GM19452 (cell line): ENCODE results near the gene RBM7.
A peak's percentile ranks its signal among the peaks of the same experiment; 100 is the strongest.

Experiments
- ATAC-seq: cut with Tn5 transposase; IDR thresholded peaks from one replicate; pipeline ENCODE4 v1.9.1; 2021; ENCODE audit not compliant: unreplicated experiment

Gene RBM7

GRCh38 chr11:114395736-114396135, 4.7 kb upstream of the RBM7 start:
- no peak for ATAC-seq

GRCh38 chr11:114396916-114397315, 3.5 kb upstream of the RBM7 start:
- ATAC-seq = no peak

- ATAC-seq = no peak
Measured at GRCh38 chr11:114397349-114397982, 3.0 kb upstream of the RBM7 start.

GRCh38 chr11:114398303-114398920, 2.1 kb upstream of the RBM7 start:
- no peak for ATAC-seq

DNA sequence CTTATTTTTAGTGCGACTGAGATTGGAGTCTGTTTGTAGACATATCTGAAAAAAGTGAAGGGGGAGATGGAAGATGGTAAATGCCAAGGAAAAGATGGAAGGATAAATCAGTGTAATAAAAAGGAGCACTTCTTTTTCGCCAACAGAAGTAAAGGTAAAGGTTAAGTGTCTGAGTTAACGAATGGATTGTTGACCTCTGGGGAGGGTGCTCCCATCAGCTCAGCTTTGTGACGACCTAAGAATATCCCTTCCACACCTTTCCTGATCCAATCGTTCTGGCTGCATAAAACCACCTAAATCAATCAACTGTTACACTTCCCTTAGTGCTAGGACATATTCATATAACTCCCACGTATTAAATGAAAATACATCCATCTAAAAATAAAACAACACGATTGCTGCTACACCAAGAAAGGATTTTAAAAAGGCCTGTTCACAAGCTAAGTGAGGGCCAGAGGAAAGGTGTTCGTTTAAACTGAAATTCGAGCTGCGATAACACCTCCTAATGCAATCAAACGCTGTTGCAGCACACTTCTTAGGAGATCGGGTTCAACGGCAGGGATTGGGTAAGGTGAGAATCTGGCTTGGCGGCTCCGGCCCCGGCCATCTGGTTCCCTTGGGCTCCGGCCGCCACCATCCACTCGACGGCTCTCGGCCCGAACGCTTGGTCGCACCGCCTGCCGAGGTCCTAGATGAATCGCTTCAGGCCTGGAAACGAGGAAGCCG, 813 bp upstream of the RBM7 start:
- ATAC-seq = peak; percentile 16

- no peak for ATAC-seq
Measured at GRCh38 chr11:114400915-114401223, 403 bp downstream of the RBM7 start.

- no peak for ATAC-seq
Measured at GRCh38 chr11:114401311-114401710, 845 bp downstream of the RBM7 start.

DNA sequence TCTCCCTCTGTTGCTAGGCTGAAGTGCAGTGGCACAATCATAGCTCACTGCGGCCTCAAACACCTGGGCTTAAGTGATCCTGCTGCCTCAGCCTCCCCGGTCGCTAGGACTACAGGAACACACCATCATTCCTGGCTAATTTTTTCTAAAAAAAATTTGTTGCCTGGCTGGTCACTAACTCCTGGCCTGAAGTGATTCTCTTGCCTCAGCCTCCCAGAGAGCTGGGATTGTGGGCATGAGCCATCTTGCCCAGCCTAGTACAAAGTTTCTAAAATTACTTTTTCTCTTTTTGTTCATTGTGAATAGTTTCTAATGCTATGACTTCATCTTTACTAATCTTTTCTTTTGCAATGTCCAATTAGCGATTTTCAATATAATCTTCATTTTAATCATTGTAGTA, 12.5 kb downstream of the RBM7 start:
- ATAC-seq = no peak

DNA sequence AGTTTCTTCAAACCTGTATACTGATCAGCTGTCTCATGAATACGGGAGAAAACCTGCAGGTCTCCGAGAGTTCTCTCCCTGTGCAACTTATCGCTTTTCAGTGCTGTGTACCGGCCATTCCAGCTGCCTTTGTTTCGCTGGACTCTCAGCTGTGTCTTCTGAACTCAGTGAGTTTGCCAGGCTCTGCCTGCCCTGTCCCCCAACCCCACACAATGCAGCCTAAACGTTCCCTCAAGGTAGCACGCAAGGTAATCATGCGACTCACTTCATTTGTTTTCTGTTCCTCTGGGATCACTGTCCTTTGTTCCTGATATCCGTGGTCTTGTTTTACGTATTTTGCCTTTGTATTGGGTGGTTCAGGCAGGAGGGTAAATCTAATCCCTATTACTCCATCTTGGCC, 13.5 kb downstream of the RBM7 start:
- no peak for ATAC-seq

DNA sequence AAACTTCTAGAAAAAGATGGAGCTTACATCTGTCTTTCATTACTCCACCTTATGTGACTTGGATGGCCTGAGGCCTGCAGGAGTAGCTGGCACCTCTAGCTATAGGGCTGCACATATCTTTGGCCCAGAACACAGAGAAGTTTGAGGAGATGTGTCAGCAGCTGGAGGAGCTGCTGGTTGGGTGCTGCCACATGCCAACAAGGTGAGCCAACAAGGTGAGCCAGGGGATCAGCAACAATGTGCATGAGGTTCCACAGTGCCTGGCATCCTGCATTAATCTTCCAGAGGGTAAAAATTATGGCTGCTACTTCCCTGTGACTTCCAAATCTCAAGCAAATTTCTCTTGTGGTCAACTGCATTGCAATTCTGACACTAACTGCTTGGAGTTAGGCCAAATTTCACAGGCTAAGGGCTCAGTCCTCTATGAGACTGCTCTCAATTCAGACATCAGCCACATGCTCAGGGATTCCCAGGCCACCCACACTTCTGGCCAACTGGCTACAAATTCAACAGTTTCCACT, 16.0 kb downstream of the RBM7 start:
- ATAC-seq = no peak

- ATAC-seq = no peak
Measured at GRCh38 chr11:114426280-114426679, 25.8 kb downstream of the RBM7 start.

DNA sequence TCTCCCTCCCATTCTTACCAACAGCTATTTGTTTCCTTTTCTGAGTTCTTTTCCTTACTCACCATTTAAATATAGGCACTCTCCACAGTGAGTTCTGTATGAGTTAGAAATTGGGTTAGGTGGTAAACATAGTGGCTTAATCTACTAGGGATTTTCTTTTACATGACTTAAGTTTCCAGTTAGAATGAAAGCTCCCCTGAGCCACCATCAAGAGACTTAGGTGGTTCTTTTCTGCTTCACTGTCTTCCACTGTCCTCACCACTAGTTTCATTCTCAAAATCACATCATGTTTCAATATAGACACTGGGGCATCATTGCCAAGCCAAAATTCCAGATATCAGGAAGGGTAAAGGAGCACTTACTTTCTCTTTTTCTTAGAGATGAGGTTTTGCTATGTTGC, 29.8 kb downstream of the RBM7 start:
- no peak for ATAC-seq

GRCh38 chr11:114432893-114433292, 32.4 kb downstream of the RBM7 start:
- ATAC-seq = no peak

DNA sequence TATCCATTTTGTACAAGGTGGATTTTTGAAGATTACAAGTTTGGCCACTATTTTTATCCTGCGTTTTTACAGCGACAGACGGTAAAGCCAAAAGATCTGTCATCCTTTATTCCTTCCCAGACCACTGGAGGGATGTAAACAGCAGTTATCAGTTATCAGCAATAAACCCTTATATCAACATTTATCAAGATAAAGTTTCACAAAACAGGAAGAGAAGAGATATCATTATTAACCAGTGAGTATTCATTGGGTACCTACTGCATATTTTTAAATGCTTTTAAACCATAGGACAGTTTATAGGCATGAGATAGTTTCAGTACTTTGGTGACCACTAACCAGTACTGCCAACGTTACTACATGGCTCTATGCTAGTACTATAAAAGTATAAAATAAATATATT, 32.9 kb downstream of the RBM7 start:
- no peak for ATAC-seq

GRCh38 chr11:114438303-114438702, 37.8 kb downstream of the RBM7 start:
- ATAC-seq = no peak

DNA sequence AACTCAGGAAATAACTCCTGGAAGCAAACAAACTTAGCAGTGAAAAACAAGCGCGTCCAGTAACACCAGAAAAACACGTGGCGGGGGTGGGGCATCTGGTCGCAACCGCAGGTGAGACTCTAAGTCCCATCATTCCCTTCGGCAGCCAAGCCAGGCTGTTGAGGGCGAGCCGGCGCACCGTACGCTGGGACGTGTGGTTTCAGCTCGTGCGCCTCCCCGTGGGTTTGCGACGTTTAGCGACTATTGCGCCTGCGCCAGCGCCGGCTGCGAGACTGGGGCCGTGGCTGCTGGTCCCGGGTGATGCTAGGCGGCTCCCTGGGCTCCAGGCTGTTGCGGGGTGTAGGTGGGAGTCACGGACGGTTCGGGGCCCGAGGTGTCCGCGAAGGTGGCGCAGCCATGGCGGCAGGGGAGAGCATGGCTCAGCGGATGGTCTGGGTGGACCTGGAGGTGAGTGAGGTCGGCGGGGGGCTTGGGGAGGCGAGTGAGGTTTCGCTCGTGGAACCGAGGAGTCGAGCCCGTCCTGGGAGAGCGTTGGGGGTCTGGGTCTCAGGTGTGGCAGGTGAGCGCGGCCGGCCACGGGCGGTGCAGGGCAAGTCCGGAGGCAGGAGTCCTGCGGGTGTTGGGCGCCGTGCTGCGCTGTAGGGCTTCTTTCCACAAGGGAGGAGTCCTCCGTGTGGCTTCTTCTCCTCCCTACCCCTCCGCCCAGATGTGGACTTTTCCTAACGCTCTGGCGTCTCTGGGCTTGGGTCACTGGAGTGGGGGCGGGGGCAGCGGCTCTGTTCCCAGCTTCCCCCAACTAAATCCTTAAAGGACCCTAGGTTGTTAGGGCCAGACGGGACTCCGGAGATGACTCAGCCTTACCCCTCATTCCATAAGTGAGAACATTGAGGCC, 39.0 kb downstream of the RBM7 start, which contains the start of gene REXO2:
TSS of gene REXO2 (plus strand) at position 239 of the 892 bp plus-strand sequence. CDS start at position 301, 62 bp downstream.
- peak; percentile 99 for ATAC-seq

GRCh38 chr11:114440121-114440860, 39.8 kb downstream of the RBM7 start:
- ATAC-seq = no peak

- no peak for ATAC-seq
Measured at GRCh38 chr11:114440971-114441763, 40.7 kb downstream of the RBM7 start.

- ATAC-seq = no peak
Measured at GRCh38 chr11:114441921-114442320, 41.5 kb downstream of the RBM7 start.

DNA sequence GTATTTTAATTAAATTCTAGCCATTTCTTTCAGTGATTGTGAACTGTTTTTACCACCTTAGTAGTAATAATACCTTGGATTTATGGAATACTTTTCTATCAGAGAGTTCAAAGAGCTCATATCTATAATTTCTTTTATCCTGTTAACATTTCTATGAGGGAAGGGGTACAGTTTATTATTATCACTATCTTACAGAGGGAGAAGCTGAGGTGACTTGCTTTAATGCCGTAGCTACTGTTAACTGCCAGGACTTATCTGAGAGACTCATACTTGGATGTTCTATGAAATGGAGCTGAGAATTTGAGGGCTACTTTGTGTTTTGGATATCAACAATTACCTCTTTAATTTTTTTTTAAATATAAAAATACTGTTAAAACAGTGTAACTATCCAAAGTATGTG, 42.1 kb downstream of the RBM7 start:
- no peak for ATAC-seq
